ENCODE results near the gene SEPTIN10.
"Not testable (repeated sequence)": the region's sequence is repeated elsewhere in the genome, so short reads cannot be mapped to it uniquely, and the experiment has no call there.

The SEPTIN10 gene

DNA sequence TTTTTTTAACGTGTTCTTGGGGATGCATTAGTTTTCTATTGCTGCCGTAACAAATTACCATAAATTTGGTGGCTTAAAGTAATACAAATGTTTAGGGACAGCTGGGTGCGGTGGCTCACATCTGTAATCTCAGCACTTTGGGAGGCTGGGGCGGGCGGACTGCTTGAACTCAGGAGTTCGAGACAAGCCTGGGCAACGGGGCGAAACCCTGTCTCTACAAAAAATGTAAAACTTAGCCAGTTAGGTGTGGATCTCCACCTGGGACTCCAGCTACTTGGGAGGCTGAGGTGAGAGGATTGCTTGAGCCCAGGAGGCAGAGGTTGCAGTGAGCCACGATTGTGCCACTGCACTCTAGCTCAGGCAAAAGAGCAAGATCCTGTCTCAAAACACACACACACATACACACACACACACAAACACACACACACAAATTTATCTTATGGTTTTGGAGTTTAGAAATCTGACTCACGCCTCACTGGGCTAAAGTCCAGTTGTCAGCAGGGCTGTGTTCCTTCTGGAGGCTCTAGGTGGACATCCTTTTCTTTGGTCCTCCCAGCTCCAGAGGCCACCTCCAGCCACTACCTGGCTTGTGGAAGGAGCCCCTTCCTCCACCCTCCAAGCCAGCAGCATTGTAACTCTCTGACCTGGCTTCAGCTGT is 76.1 kb downstream of the SEPTIN10 start:
- DNase-seq (ENCODE audit: extremely low read depth, insufficient read length) = no peak
- TF ChIP-seq, protein P1, sequence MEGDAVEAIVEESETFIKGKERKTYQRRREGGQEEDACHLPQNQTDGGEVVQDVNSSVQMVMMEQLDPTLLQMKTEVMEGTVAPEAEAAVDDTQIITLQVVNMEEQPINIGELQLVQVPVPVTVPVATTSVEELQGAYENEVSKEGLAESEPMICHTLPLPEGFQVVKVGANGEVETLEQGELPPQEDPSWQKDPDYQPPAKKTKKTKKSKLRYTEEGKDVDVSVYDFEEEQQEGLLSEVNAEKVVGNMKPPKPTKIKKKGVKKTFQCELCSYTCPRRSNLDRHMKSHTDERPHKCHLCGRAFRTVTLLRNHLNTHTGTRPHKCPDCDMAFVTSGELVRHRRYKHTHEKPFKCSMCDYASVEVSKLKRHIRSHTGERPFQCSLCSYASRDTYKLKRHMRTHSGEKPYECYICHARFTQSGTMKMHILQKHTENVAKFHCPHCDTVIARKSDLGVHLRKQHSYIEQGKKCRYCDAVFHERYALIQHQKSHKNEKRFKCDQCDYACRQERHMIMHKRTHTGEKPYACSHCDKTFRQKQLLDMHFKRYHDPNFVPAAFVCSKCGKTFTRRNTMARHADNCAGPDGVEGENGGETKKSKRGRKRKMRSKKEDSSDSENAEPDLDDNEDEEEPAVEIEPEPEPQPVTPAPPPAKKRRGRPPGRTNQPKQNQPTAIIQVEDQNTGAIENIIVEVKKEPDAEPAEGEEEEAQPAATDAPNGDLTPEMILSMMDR (IDR thresholded peaks at IDR 0.05; ENCODE audit: insufficient read depth, low read length, poor library complexity, severe bottlenecking) = no peak
- H3K4me3 ChIP-seq (replicated peaks; ENCODE audit: low read depth, low read length) = no peak overlapping the region

DNA sequence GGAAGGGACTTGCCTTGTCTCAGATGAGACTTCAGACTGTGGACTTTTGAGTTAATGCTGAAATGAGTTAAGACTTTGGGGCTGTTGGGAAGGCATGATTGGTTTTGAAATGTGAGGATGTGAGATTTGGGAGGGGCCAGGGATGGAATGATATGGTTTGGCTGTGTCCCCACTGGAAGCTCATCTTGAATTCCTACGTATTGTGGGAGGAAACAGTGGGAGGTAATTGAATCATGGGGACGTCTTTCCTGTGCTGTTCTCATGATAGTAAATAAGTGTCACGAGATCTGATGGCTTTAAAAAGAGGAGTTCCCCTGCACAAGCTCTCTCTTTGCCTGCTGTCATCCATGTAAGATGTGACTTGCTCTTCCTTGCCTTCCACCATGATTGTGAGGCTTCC is 77.2 kb downstream of the SEPTIN10 start:
- H3K27me3 ChIP-seq (replicated peaks; ENCODE audit: control insufficient read depth, insufficient read depth, low read length); DNase-seq (ENCODE audit: extremely low read depth, insufficient read length); H3K4me3 ChIP-seq (replicated peaks; ENCODE audit: low read depth, low read length); H3K36me3 ChIP-seq (ENCODE audit: control insufficient read depth, insufficient read depth, low read length): not testable (repeated sequence)

More for the DNA sequence above, 76.1 kb downstream of the SEPTIN10 start:
- no peaks in the 10 kb centered on the region for H3K36me3 ChIP-seq (ENCODE audit: control insufficient read depth, insufficient read depth, low read length)
- H3K27me3 ChIP-seq (replicated peaks; ENCODE audit: control insufficient read depth, insufficient read depth, low read length) = no peaks in the 10 kb centered on the region

DNA sequence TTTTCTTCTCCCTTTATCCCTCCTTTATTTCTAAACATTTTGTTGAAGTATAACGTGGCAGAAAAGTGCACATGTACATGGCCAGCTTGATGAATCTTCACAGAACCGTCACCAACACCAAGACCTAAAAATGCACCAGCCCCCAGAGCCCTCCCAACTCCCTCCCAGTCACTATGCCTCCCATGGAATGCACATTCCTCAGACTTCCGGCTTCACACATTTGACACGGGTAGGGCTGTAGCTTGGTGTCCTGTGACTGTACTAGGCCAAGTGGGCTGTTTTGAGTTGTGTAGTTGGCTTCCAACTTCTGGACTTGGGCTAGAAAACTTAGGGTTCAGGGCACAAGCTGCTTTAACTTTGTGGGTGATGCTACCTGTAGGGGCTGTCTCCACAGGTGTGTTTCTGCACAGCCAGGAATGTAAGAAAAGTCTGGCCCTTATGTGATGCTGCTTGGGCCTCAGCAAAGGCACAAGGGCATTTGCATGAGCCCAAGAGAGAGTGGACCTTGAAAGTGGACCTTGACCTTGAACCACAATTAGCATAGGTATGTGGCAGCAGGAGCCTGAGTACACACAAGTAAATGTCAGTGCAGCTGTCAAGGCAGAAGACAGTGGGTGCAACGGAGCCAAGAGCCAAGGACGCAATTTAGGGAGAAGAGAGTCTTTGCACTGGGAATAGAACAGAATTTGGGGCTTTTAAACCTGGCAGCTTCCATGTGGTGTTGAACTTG is 78.4 kb downstream of the SEPTIN10 start:
- Histone ChIP-seq H3K27me3 (replicated peaks; ENCODE audit: control insufficient read depth, insufficient read depth, low read length) (no peaks in the 10 kb centered on the region), H3K4me3 (replicated peaks; ENCODE audit: low read depth, low read length) (no peak overlapping the region), H3K36me3 (ENCODE audit: control insufficient read depth, insufficient read depth, low read length) (no peaks in the 10 kb centered on the region)
- no peak for DNase-seq (ENCODE audit: extremely low read depth, insufficient read length)
- TF ChIP-seq, protein P1 (IDR thresholded peaks at IDR 0.05; ENCODE audit: insufficient read depth, low read length, poor library complexity, severe bottlenecking) = no peak

DNA sequence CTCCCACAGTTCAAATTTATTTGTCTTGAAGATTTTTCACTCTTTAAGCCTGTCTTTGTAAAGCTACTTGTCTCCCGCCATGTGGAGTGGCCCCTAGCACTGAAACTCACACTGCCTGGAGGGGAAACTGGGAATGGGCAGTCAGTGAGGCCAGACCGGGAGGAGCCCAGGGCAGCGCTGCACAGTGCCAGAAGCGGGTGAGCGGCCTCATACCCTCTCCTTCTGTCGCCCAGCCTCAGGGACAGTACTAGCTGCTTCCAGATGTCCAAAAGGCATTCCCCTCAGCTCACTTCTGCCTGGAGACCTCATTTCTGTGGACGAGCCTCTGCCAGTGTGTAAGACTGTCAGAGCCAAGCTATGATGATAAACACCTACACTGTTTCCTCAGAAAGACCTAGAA is 79.9 kb downstream of the SEPTIN10 start:
- Histone ChIP-seq H3K4me3 (replicated peaks; ENCODE audit: low read depth, low read length) (no peak overlapping the region), H3K27me3 (replicated peaks; ENCODE audit: control insufficient read depth, insufficient read depth, low read length) (no peaks in the 10 kb centered on the region), H3K36me3 (ENCODE audit: control insufficient read depth, insufficient read depth, low read length) (no peaks in the 10 kb centered on the region)
- TF ChIP-seq, protein P1 (IDR thresholded peaks at IDR 0.05; ENCODE audit: insufficient read depth, low read length, poor library complexity, severe bottlenecking) = no peak
- no peak for DNase-seq (ENCODE audit: extremely low read depth, insufficient read length)

DNA sequence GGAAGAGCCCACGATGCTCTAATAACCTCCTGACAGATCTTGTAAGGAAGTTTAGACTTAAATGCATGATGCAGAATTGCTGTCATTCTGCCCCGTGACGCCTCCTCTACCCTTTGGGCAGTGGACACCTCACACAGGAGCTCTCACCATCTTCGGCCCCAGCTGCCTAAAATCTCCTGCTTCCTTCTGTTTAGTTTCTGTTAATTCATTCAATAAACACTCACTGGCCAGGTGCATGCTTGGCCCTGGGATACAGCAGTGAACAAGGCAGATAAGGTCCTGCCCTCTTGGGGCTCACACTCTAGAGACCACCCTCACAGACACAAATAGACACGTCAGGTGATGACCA is 81.1 kb downstream of the SEPTIN10 start:
- DNase-seq (ENCODE audit: extremely low read depth, insufficient read length) = no peak
- no peaks in the 10 kb centered on the region for H3K36me3 ChIP-seq (ENCODE audit: control insufficient read depth, insufficient read depth, low read length)
- TF ChIP-seq, protein P1 (IDR thresholded peaks at IDR 0.05; ENCODE audit: insufficient read depth, low read length, poor library complexity, severe bottlenecking) = no peak
- no peak overlapping the region for H3K4me3 ChIP-seq (replicated peaks; ENCODE audit: low read depth, low read length)
- H3K27me3 ChIP-seq (replicated peaks; ENCODE audit: control insufficient read depth, insufficient read depth, low read length) = no peaks in the 10 kb centered on the region

DNA sequence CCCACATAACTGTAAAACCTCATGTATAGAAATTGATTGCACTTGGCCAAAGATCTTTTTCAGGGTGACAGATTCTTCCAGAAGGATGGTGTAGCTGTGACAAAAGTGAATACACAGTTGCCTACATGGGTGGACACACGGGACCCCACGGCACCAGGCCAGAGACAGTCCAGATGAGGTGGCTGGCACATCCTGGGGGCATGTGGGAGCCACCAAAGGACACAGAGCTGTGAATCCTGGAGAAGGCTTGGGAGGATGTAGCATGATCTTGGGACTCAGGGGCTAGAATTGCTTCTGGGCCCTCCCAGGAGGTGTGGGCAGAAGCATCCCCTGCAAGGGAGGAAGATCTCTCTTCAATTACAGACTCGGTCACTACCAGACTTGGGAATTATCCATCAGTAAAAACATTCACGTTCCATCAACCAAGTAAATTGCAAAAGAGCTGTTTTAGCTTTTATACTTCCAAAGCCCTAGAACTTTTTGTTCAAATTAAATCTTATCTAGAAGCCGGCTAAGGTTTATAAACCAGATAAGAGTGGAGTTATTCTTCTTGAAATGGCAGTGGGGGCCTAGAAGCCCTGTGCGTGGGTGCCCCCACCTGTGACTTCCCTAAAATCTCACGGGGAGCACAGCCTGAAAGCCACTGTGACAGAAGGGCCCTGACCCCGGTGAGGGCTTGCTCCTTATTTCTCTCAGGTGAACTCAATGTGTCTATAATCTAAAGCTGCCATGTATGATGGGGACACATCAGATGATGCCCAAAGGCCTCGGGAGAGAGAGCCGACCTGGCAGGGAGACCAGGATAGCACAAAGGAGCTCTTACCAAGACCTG is 81.7 kb downstream of the SEPTIN10 start:
- TF ChIP-seq, protein P1 (IDR thresholded peaks at IDR 0.05; ENCODE audit: insufficient read depth, low read length, poor library complexity, severe bottlenecking) = no peak

More for the DNA sequence above, 81.7 kb downstream of the SEPTIN10 start:
- no peaks in the 10 kb centered on the region for H3K27me3 ChIP-seq (replicated peaks; ENCODE audit: control insufficient read depth, insufficient read depth, low read length)
- DNase-seq (ENCODE audit: extremely low read depth, insufficient read length) = no peak
- no peaks in the 10 kb centered on the region for H3K36me3 ChIP-seq (ENCODE audit: control insufficient read depth, insufficient read depth, low read length)
- no peak overlapping the region for H3K4me3 ChIP-seq (replicated peaks; ENCODE audit: low read depth, low read length)

All from GM06990 (cell line).